Neuronal stem cell (in vitro differentiated cells): ENCODE measurements around the gene CDCA8.

Experiments
- DNase-seq: peaks from one replicate; pipeline ENCODE4 v3.0.0-alpha.2; 2013; ENCODE audit warnings: low spot score
- H2AFZ ChIP-seq: one replicate; pipeline ENCODE4 v1.6.1; 2013; ENCODE audit warnings: mild to moderate bottlenecking, low read length, inconsistent platforms
- H2AK5ac ChIP-seq: 2 replicates; pipeline ENCODE4 v1.6.1; 2013; ENCODE audit warnings: low read depth, mild to moderate bottlenecking, inconsistent platforms, low read length, moderate library complexity, mixed read lengths
- H2BK120ac ChIP-seq: 2 replicates; pipeline ENCODE4 v1.6.1; 2013; ENCODE audit warnings: low read depth, mild to moderate bottlenecking, inconsistent platforms, low read length, moderate library complexity, mixed read lengths
- H2BK12ac ChIP-seq: one replicate; pipeline ENCODE4 v1.6.1; 2013; ENCODE audit warnings: low read length, inconsistent platforms
- H2BK15ac ChIP-seq: 2 replicates; pipeline ENCODE4 v1.6.1; 2013; ENCODE audit warnings: mild to moderate bottlenecking, low read length, inconsistent platforms, mixed read lengths
- H2BK5ac ChIP-seq: one replicate; pipeline ENCODE4 v1.6.1; 2013; ENCODE audit warnings: inconsistent platforms, mild to moderate bottlenecking, low read length, moderate library complexity
- H3K14ac ChIP-seq: one replicate; pipeline ENCODE4 v1.6.1; 2013; ENCODE audit warnings: low read length, inconsistent platforms
- H3K18ac ChIP-seq: 2 replicates; pipeline ENCODE4 v1.6.1; 2013; ENCODE audit warnings: low read length, inconsistent platforms
- H3K23ac ChIP-seq: 2 replicates; pipeline ENCODE4 v1.6.1; 2013; ENCODE audit warnings: low read depth, mild to moderate bottlenecking, mixed read lengths, low read length, inconsistent platforms; ENCODE audit not compliant: poor library complexity
- H3K27ac ChIP-seq: replicated peaks from 3 replicates; pipeline ENCODE4 v1.5.1; 2013; ENCODE audit warnings: low read length, inconsistent platforms
- H3K27me3 ChIP-seq, 3 experiments: 2 replicates each; pipeline ENCODE4 v1.6.1; 2013; ENCODE audit warnings: low read length in 3 of 3, mild to moderate bottlenecking in 2 of 3, inconsistent platforms in 1 of 3, low read depth in 1 of 3, mixed read lengths in 1 of 3, moderate library complexity in 1 of 3; ENCODE audit not compliant: control insufficient read depth in 3 of 3, insufficient read depth in 3 of 3
- H3K36me3 ChIP-seq, 2 donors: replicated peaks in 1 of 2; 2 replicates each; pipeline ENCODE4 v1.6.1; 2013; ENCODE audit warnings: low read length in 2 of 2; ENCODE audit not compliant: control insufficient read depth in 2 of 2, insufficient read depth in 2 of 2
- H3K4ac ChIP-seq: 2 replicates; pipeline ENCODE4 v1.6.1; 2013; ENCODE audit warnings: inconsistent platforms, mild to moderate bottlenecking, low read length, moderate library complexity
- H3K4me1 ChIP-seq, 2 donors: 1 replicate in 1 of 2; 2 replicates in 1 of 2; pipeline ENCODE4 v1.6.1; 2013; ENCODE audit warnings: low read length in 2 of 2, low read depth in 1 of 2; ENCODE audit not compliant: control insufficient read depth in 2 of 2, insufficient read depth in 1 of 2
- H3K4me2 ChIP-seq: one replicate; pipeline ENCODE4 v1.6.1; 2013; ENCODE audit warnings: mild to moderate bottlenecking, low read length, inconsistent platforms; ENCODE audit not compliant: insufficient read depth, poor library complexity, severe bottlenecking
- H3K4me3 ChIP-seq, 2 donors: 2 replicates each; pipeline ENCODE4 v1.5.1; 2013; ENCODE audit warnings: low read length in 2 of 2, mild to moderate bottlenecking in 2 of 2, inconsistent platforms in 1 of 2, moderate library complexity in 1 of 2
- H3K79me1 ChIP-seq: one replicate; pipeline ENCODE4 v1.6.1; 2013; ENCODE audit warnings: low read depth, mild to moderate bottlenecking, inconsistent platforms, low read length, moderate library complexity
- H3K9ac ChIP-seq: one replicate; pipeline ENCODE4 v1.6.1; 2013; ENCODE audit warnings: mild to moderate bottlenecking, low read depth, low read length, inconsistent platforms; ENCODE audit not compliant: poor library complexity
- H3K9me3 ChIP-seq, 2 donors: replicated peaks in 1 of 2; 2 replicates each; pipeline versions ENCODE3 to v1.6.1; 2013; ENCODE audit warnings: low read length in 2 of 2, mild to moderate bottlenecking in 2 of 2, inconsistent platforms in 1 of 2, low read depth in 1 of 2, mixed read lengths in 1 of 2, moderate library complexity in 1 of 2; ENCODE audit not compliant: control insufficient read depth in 2 of 2, insufficient read depth in 1 of 2
- H4K8ac ChIP-seq: one replicate; pipeline ENCODE4 v1.6.1; 2013; ENCODE audit warnings: low read depth, mild to moderate bottlenecking, inconsistent platforms, low read length, moderate library complexity
- H4K91ac ChIP-seq: one replicate; pipeline ENCODE4 v1.6.1; 2013; ENCODE audit warnings: low read length, low read depth, mild to moderate bottlenecking, inconsistent platforms; ENCODE audit not compliant: poor library complexity
- WGBS, 2 donors: extraction: QIAGEN DNeasy Blood & Tissue Kit; methylation state at CpG; one replicate each; pipeline ENCODE4 v1.1.7; 2013; ENCODE audit warnings: missing lambda C conversion rate in 2 of 2, mixed read lengths in 1 of 2; ENCODE audit not compliant: insufficient read length in 2 of 2, insufficient replicate concordance in 1 of 2; ENCODE audit errors: extremely low coverage in 2 of 2; 5-methylcytosine and 5-hydroxymethylcytosine counted together

The CDCA8 gene

DNA sequence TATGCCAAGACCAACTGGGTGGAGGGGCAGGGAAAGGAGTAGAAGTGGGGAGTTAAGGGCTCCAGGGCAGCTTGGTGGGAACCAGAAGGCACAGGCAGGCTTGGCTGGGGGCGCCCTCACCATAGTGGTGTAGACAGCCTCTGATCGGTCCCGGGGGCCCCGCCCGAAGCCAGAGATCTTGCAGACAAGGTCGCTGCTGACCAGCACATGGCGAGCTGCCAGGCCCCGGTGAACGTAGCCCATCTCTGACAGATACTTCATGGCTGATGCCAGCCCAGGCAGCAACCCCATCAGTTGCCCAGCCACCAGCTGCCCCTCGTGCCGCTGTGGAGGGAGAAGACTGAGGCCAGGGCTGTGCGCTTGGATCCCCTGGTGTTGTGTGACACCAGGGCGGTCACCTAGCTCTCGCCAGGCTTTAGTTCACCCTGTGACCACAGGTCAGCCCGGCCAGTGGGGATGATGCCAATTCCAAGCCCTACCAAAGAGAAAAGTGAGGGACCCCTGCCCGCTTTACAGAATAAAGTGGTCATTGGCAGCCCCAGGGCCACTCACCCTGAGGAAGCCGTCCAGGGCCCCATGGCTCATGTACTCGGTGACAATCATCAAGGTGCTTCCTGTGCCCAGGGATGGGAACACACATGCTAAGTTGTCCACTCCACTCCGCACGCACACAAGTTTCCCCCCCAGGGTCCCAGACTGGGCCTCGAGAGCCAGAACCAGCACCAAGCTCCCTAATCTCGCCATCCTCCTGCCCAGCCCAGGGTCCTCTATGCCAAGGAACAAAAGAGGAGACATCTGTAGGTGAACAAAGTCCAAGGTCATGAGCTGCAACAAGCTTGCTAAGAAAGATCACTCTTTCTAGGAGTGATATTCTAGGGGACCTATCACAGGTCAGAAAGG lies 28.2 kb downstream of the CDCA8 start:
- Histone ChIP-seq H4K8ac (no peak overlapping the region), H2BK5ac (peak overlapping the region; percentile 46), H3K4me1 (peaks cover 0 to 24% of the 10 kb centered on the region in 2 donors), H3K23ac (no peak overlapping the region), H4K91ac (no peak overlapping the region), H3K4me3 (no peak overlapping the region), H3K4ac (no peak overlapping the region), H3K4me2 (no peak overlapping the region), H3K14ac (no peak overlapping the region), H3K27me3 (peaks cover 0 to 49% (median 0%) of the 10 kb centered on the region in 3 experiments), H2AK5ac (peak overlapping the region; percentile 87), H3K36me3 (no peaks in the 10 kb centered on the region), H2BK12ac (no peak overlapping the region), H2AFZ (no peak overlapping the region), H3K9me3 (no peaks in the 10 kb centered on the region), H3K18ac (peak overlapping the region; percentile 17), H3K27ac (no peak overlapping the region), H3K79me1 (peaks cover 1% of the 10 kb centered on the region), H3K9ac (no peak overlapping the region), H2BK120ac (no peak overlapping the region), H2BK15ac (no peak overlapping the region)
- no peak for DNase-seq
- WGBS, 2 donors, result no CpG with 5 or more reads among the region's 22 CpGs

DNA sequence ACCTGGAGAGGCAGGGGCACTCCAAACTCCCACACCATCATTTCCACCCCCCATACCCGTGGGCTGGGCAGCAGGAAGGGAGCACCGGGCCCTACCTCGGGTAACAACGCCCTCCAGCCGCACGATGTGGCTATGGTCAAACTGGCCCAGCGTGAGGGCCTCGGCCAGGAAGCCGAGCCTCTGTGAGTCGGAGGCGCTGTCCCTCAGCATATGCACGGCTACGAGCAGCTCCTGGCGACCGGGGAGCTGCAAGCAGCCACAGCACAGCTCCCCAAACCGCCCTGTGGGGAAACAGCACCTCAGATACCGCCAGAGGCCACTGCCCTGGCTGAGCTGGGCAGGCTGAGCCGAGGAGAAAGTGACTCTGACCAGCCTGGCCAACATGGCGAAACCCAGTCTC lies 29.2 kb downstream of the CDCA8 start:
- H3K14ac ChIP-seq, result no peak overlapping the region
- peak overlapping the region; percentile 48 for H4K8ac ChIP-seq
- no peak overlapping the region for H2BK120ac ChIP-seq
- H4K91ac ChIP-seq, result no peak overlapping the region
- no CpG with 5 or more reads among the region's 19 CpGs for WGBS, 2 donors
- no peak overlapping the region for H3K4me3 ChIP-seq
- peak overlapping the region; percentile 73 for H2BK12ac ChIP-seq
- DNase-seq, result no peak
- H3K4me2 ChIP-seq, result no peak overlapping the region
- H2BK5ac ChIP-seq, result no peak overlapping the region
- peak overlapping the region; percentile 51 for H2AFZ ChIP-seq
- H3K79me1 ChIP-seq, result peaks cover 1% of the 10 kb centered on the region
- no peak overlapping the region for H3K27ac ChIP-seq
- peak overlapping the region; percentile 85 for H3K18ac ChIP-seq
- H3K9me3 ChIP-seq, result no peaks in the 10 kb centered on the region
- H3K4ac ChIP-seq, result peak overlapping the region; percentile 76
- peak overlapping the region; percentile 85 for H3K23ac ChIP-seq
- peak overlapping the region; percentile 46 for H2AK5ac ChIP-seq
- no peaks in the 10 kb centered on the region for H3K36me3 ChIP-seq
- H3K9ac ChIP-seq, result peak overlapping the region; percentile 9
- peaks cover 8 to 27% of the 10 kb centered on the region in 2 donors for H3K4me1 ChIP-seq
- peaks cover 0 to 47% (median 0%) of the 10 kb centered on the region in 3 experiments for H3K27me3 ChIP-seq
- H2BK15ac ChIP-seq, result no peak overlapping the region

DNA sequence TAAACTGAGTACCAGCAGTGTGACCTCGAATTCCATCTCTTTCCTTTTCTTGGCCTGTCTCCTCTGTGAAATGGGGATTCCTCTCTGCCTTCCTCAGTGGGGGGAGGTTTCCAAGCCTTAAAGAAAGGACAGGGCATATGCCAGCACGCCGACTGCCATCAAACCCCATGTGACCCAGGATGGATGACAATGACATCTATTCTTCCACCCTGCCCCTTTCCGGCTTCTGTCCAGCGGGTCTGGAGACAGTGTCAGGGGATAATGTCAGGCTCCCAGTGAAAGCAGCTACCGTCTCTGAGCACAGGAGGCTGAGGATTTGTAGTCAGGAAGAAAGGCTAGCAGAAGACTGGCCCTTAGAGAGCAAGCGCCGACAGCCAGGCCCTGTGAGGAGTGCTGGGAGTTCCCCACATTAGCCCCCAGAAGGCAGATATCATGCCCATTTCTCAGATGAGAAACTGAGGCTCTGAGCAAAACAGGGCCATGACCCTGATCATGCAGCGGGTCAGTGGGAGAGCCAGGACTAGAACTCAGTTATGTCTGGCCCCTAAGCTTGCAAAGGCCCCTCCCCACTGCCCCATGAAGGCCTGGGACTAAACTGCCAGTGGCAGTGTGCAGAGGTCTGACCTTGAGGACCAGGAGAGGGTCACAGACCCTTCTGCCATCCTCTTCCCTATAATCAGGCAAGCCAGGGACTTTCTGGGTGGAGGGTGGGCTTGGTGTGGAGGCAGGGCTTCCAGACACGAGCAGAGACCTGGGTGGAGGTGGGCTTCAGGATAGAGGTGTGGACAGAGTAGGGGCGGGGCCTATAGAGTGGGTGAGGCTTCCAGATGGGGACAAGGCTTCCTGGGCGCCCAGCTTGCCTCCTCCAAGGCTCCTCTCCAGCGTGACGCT lies 30.1 kb downstream of the CDCA8 start:
- Histone ChIP-seq H3K23ac (peak overlapping the region; percentile 52), H4K8ac (no peak overlapping the region), H3K4me3 (no peak overlapping the region), H3K4me1 (peaks cover 16 to 32% of the 10 kb centered on the region in 2 donors), H2AK5ac (peak overlapping the region; percentile 70), H4K91ac (no peak overlapping the region), H3K9me3 (no peaks in the 10 kb centered on the region), H3K14ac (no peak overlapping the region), H3K27me3 (peaks cover 0 to 51% (median 0%) of the 10 kb centered on the region in 3 experiments), H3K79me1 (peaks cover 1% of the 10 kb centered on the region), H3K4me2 (no peak overlapping the region), H2BK12ac (no peak overlapping the region), H2AFZ (peak overlapping the region; percentile 51), H3K36me3 (no peaks in the 10 kb centered on the region), H3K27ac (no peak overlapping the region), H2BK15ac (no peak overlapping the region), H3K4ac (peak overlapping the region; percentile 66), H2BK120ac (no peak overlapping the region), H3K18ac (peak overlapping the region; percentile 35), H2BK5ac (no peak overlapping the region), H3K9ac (peak overlapping the region; percentile 60)
- WGBS, 2 donors, result no CpG with 5 or more reads among the region's 14 CpGs
- DNase-seq, result no peak

DNA sequence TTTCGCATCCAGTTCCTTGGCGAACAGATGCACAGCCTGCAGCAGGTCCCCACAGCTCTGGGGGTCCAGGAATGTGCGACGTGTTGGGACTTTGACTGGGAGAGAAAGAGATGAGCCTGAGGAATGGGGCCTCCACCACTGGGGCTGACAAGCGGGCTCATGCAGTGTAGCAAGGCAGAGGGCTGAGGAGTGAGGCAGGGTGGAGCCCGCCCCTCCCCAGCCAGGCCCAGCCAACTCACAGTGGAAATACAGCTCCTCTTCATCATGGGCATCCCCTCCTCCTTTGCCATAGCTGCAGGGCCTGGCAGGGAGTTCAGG lies 30.7 kb downstream of the CDCA8 start:
- H3K4me1 ChIP-seq, result peaks cover 16 to 32% of the 10 kb centered on the region in 2 donors
- no peak overlapping the region for H4K91ac ChIP-seq
- no peak for DNase-seq
- no peak overlapping the region for H3K14ac ChIP-seq
- H3K23ac ChIP-seq, result no peak overlapping the region
- H3K4ac ChIP-seq, result no peak overlapping the region
- no peak overlapping the region for H2BK120ac ChIP-seq
- no peak overlapping the region for H4K8ac ChIP-seq
- no peak overlapping the region for H2BK15ac ChIP-seq
- H3K36me3 ChIP-seq, result no peaks in the 10 kb centered on the region
- no peak overlapping the region for H2BK12ac ChIP-seq
- no peaks in the 10 kb centered on the region for H3K9me3 ChIP-seq
- peak overlapping the region; percentile 71 for H2AFZ ChIP-seq
- no CpG with 5 or more reads among the region's 6 CpGs for WGBS, 2 donors
- peaks cover 0 to 57% (median 0%) of the 10 kb centered on the region in 3 experiments for H3K27me3 ChIP-seq
- H3K9ac ChIP-seq, result no peak overlapping the region
- H3K79me1 ChIP-seq, result peaks cover 1% of the 10 kb centered on the region
- H2AK5ac ChIP-seq, result peak overlapping the region; percentile 70
- H3K27ac ChIP-seq, result no peak overlapping the region
- H3K4me3 ChIP-seq, result no peak overlapping the region
- H3K4me2 ChIP-seq, result no peak overlapping the region
- no peak overlapping the region for H2BK5ac ChIP-seq
- peak overlapping the region; percentile 35 for H3K18ac ChIP-seq
